Gastroesophageal sphincter (tissue), 3 donors: ENCODE measurements around the gene CES4A.

Source experiments
- CTCF ChIP-seq, 4 experiments: fragments of 200-600 bp in 2 of 4; fragments of 450-650 bp in 2 of 4; sonication (generic) in 1 of 4; IDR thresholded peaks; one replicate each; pipeline ENCODE4 v1.5.1; 2017 to 2019; ENCODE audit warnings: antibody characterized with exemption in 4 of 4, mild to moderate bottlenecking in 2 of 4, moderate library complexity in 2 of 4
- EP300 ChIP-seq: sonication (generic); formaldehyde crosslinking; IDR thresholded peaks from one replicate; pipeline ENCODE4 v1.6.1; 2017; ENCODE audit warnings: antibody characterized with exemption, mild to moderate bottlenecking
- POLR2A ChIP-seq, 2 donors: fragments of 450-650 bp; IDR thresholded peaks; one replicate each; pipeline ENCODE4 v1.6.1; 2017; ENCODE audit warnings: antibody characterized with exemption in 2 of 2, mild to moderate bottlenecking in 2 of 2, moderate library complexity in 1 of 2
- POLR2AphosphoS5 ChIP-seq: sonication (generic); formaldehyde crosslinking; IDR thresholded peaks from one replicate; pipeline ENCODE4 v1.6.1; 2017; ENCODE audit warnings: antibody characterized with exemption

- TF ChIP-seq CTCF (IDR thresholded peaks at IDR 0.05) = no peak
- TF ChIP-seq POLR2A (IDR thresholded peaks at IDR 0.05) = no peak
- TF ChIP-seq EP300 = no peak
- no peak for TF ChIP-seq POLR2AphosphoS5
Observed at GRCh38 chr16:66960270-66960669, 28.1 kb upstream of the CES4A start.
